HepG2 (cell line): Measurements from ENCODE around the gene SNED1. TPM values are rescaled to one million over a fixed set of nuclear protein-coding genes. Genes with fewer than 3 reads are reported as not detected.

Source experiments
- AGO1 ChIP-seq: fragments of 200-400 bp; formaldehyde crosslinking; IDR thresholded peaks from 2 replicates; pipeline ENCODE4 v1.6.1; 2017; ENCODE audit warnings: mild to moderate bottlenecking, low read depth, low read length, moderate library complexity; ENCODE audit not compliant: poor library complexity, severe bottlenecking
- ATM ChIP-seq: fragments of 450-650 bp; IDR thresholded peaks from 2 replicates; pipeline ENCODE4 v1.7.1; 2017; ENCODE audit warnings: mild to moderate bottlenecking, borderline replicate concordance
- DRAP1 ChIP-seq: IDR thresholded peaks from 2 replicates; pipeline ENCODE4 v1.6.1; 2016; ENCODE audit warnings: missing genetic modification reagents, missing compliant biosample characterization
- DZIP1 ChIP-seq: sonication (generic); formaldehyde crosslinking; IDR thresholded peaks from 2 replicates; pipeline ENCODE4 v1.5.0; 2020; ENCODE audit warnings: mild to moderate bottlenecking, missing genetic modification reagents
- FOXK2 ChIP-seq: fragments of 450-650 bp; IDR thresholded peaks from 2 replicates; pipeline ENCODE4 v1.6.1; 2016
- GMEB2 ChIP-seq: IDR thresholded peaks from 2 replicates; pipeline ENCODE4 v1.6.1; 2016; ENCODE audit warnings: missing biosample characterization, missing genetic modification reagents, low read depth
- KDM4B ChIP-seq: sonication (generic); formaldehyde crosslinking; IDR thresholded peaks from 2 replicates; pipeline ENCODE4 v1.4.0; 2020; ENCODE audit warnings: missing genetic modification reagents
- NFE2L1 ChIP-seq: sonication (generic); formaldehyde crosslinking; IDR thresholded peaks from 2 replicates; pipeline ENCODE4 v1.4.0; 2020; ENCODE audit warnings: missing genetic modification reagents, mild to moderate bottlenecking, borderline replicate concordance
- PHF8 ChIP-seq: sonication (generic); formaldehyde crosslinking; IDR thresholded peaks from 2 replicates; pipeline ENCODE4 v1.5.0; 2020; ENCODE audit warnings: missing genetic modification reagents
- PITX1 ChIP-seq: sonication (generic); formaldehyde crosslinking; IDR thresholded peaks from 2 replicates; pipeline ENCODE4 v1.5.1; 2020; ENCODE audit warnings: mild to moderate bottlenecking, missing genetic modification reagents
- POLR2AphosphoS5 ChIP-seq: IDR thresholded peaks from 2 replicates; pipeline ENCODE4 v1.6.1; 2012; ENCODE audit warnings: low read depth, low read length
- SRY ChIP-seq: sonication (generic); formaldehyde crosslinking; IDR thresholded peaks from 2 replicates; pipeline ENCODE4 v1.8.0; 2022; ENCODE audit warnings: mild to moderate bottlenecking, missing genetic modification reagents
- TAF1 ChIP-seq: sonication (generic); formaldehyde crosslinking; IDR thresholded peaks from 2 replicates; pipeline ENCODE4 v1.4.0; 2020; ENCODE audit warnings: missing genetic modification reagents
- TP53 ChIP-seq: sonication (generic); formaldehyde crosslinking; conservative IDR thresholded peaks from 2 replicates; pipeline ENCODE4 v1.4.0; 2020; ENCODE audit warnings: missing genetic modification reagents
- YY1 ChIP-seq: IDR thresholded peaks from 2 replicates; pipeline ENCODE4 v1.6.1; 2011; ENCODE audit warnings: low read length, low read depth, moderate library complexity, mild to moderate bottlenecking; ENCODE audit not compliant: insufficient read depth, insufficient replicate concordance
- ZNF24 ChIP-seq: fragments of 450-650 bp; IDR thresholded peaks from 2 replicates; pipeline ENCODE4 v1.6.1; 2017; ENCODE audit warnings: antibody characterized with exemption, mild to moderate bottlenecking
- ZNF274 ChIP-seq: sonication (generic); formaldehyde crosslinking; IDR thresholded peaks from 2 replicates; pipeline ENCODE4 v1.5.1; 2020; ENCODE audit warnings: mild to moderate bottlenecking, missing genetic modification reagents
- ZNF276 ChIP-seq: sonication (generic); formaldehyde crosslinking; IDR thresholded peaks from 2 replicates; pipeline ENCODE4 v1.4.0; 2020; ENCODE audit warnings: mild to moderate bottlenecking, low read depth, missing genetic modification reagents
- ZNF367 ChIP-seq: sonication (generic); formaldehyde crosslinking; IDR thresholded peaks from 2 replicates; pipeline ENCODE4 v1.4.0; 2020; ENCODE audit warnings: missing genetic modification reagents, borderline replicate concordance
- ZNF431 ChIP-seq: sonication (generic); formaldehyde crosslinking; IDR thresholded peaks from 2 replicates; pipeline ENCODE4 v1.9.0; 2022; ENCODE audit warnings: missing genetic modification reagents, low read depth, mild to moderate bottlenecking, borderline replicate concordance
- ZNF605 ChIP-seq: sonication (generic); formaldehyde crosslinking; IDR thresholded peaks from 2 replicates; pipeline ENCODE4 v1.8.0; 2022; ENCODE audit warnings: mild to moderate bottlenecking, missing genetic modification reagents
- ZNF674 ChIP-seq: sonication (generic); formaldehyde crosslinking; IDR thresholded peaks from 2 replicates; pipeline ENCODE4 v1.5.0; 2020; ENCODE audit warnings: low read depth, mild to moderate bottlenecking, missing genetic modification reagents
- ZNF776 ChIP-seq: sonication (generic); formaldehyde crosslinking; IDR thresholded peaks from 2 replicates; pipeline ENCODE4 v1.4.0; 2020; ENCODE audit warnings: mild to moderate bottlenecking, missing genetic modification reagents
- ZSCAN29 ChIP-seq: sonication (generic); formaldehyde crosslinking; conservative IDR thresholded peaks from 2 replicates; pipeline ENCODE4 v1.4.0; 2020; ENCODE audit warnings: mild to moderate bottlenecking, missing genetic modification reagents
- polyA plus RNA-seq, 8 experiments: library from polyadenylated mRNA; depleted of rRNA in 3 of 8; stranded (reverse) in 7 of 8; unstranded in 1 of 8; fragments of >200 nt; fragmentation: Illumina TruSeq in 4 of 8; extraction: Trizol in 4 of 8; gene quantifications; 2 replicates each; pipeline versions ENCODE4 v1.2.1 to v1.2.3, GENCODE V29; 2011 to 2016; ENCODE audit warnings: low read depth in 4 of 8, missing spikeins in 1 of 8, mixed read lengths in 1 of 8; ENCODE audit not compliant: insufficient read depth in 1 of 8
- total RNA-seq, 5 experiments: library from RNA; depleted of rRNA; stranded (reverse); fragments of >200 nt; fragmentation: Illumina TruSeq; extraction: Trizol; gene quantifications; 2 replicates each; pipeline ENCODE4 v1.2.3, GENCODE V29; 2016; ENCODE audit warnings: low read depth in 1 of 5

SNED1 gene
- total and polyA plus RNA-seq, 2 of the 13 experiments (the other 11 are each of a cell fraction or from before 2014, with no cell fraction given), result 0.15 to 0.65 TPM

- TF ChIP-seq ZNF776 (0 out of 2 replicates have a peak, but pooled peaks have one; percentile 50), AGO1 (peak; percentile 47), PITX1 (CRISPR knock-in tag) (peak; percentile 65; the same call in 1 of the 2 replicates), YY1 (peak; percentile 60), FOXK2 (no peak), ATM (no peak), PHF8 (CRISPR knock-in tag) (peak; percentile 63), POLR2AphosphoS5 (peak; percentile 50; the same call in 1 of the 2 replicates), KDM4B (CRISPR knock-in tag) (0 out of 2 replicates have a peak, but pooled peaks have one; percentile 21), NFE2L1 (CRISPR knock-in tag) (peak; percentile 28; the same call in 1 of the 2 replicates), TAF1 (CRISPR knock-in tag) (peak; percentile 37; the same call in 1 of the 2 replicates), ZNF431 (no peak), ZNF276 (CRISPR knock-in tag) (peak; percentile 81; the same call in 1 of the 2 replicates), GMEB2 (no peak), ZSCAN29 (CRISPR knock-in tag) (peak; percentile 78; the same call in 1 of the 2 replicates), ZNF674 (CRISPR knock-in tag) (no peak), ZNF367 (CRISPR knock-in tag) (no peak), ZNF24 (no peak), ZNF605 (peak; percentile 83; the same call in 1 of the 2 replicates), DZIP1 (no peak), SRY (CRISPR knock-in tag) (0 out of 2 replicates have a peak, but pooled peaks have one; percentile 27), TP53 (CRISPR knock-in tag) (no peak), DRAP1 (peak; percentile 38; the same call in 1 of the 2 replicates), ZNF274 (CRISPR knock-in tag) (0 out of 2 replicates have a peak, but pooled peaks have one; percentile 24)
Measured at GRCh38 chr2:240968731-240969624, 29.4 kb upstream of the SNED1 start (continued).
